Breast epithelium (tissue), 3 donors: Measurements from ENCODE around the gene GUCY1A2.

Experiments used
- CTCF ChIP-seq, 3 donors: fragments of 450-650 bp; IDR thresholded peaks; one replicate each; pipeline ENCODE4 v1.5.1; 2016 to 2017; ENCODE audit warnings: antibody characterized with exemption in 3 of 3, mild to moderate bottlenecking in 3 of 3, moderate library complexity in 3 of 3
- POLR2A ChIP-seq: fragments of 450-650 bp; IDR thresholded peaks from one replicate; pipeline ENCODE4 v1.6.1; 2016; ENCODE audit warnings: antibody characterized with exemption, mild to moderate bottlenecking, moderate library complexity
- POLR2AphosphoS5 ChIP-seq, 3 donors: sonication (generic); formaldehyde crosslinking; IDR thresholded peaks; one replicate each; pipeline ENCODE4 v1.6.1; 2017; ENCODE audit warnings: antibody characterized with exemption in 3 of 3

- TF ChIP-seq CTCF (IDR thresholded peaks at IDR 0.05) (no peak), POLR2A (no peak), POLR2AphosphoS5 (IDR thresholded peaks at IDR 0.05) (no peak)
These were observed 61.2 kb downstream of the GUCY1A2 start for GRCh38 chr11:106957030-106957482.
